Islet of Langerhans (tissue), 1 donor: ENCODE results near the gene PDPK1.
"Not testable (repeated sequence)": the region's sequence is repeated elsewhere in the genome, so short reads cannot be mapped to it uniquely, and the experiment has no call there.

Experiments
- FAIRE-seq: peaks from one replicate; lab custom pipeline; 2011; peaks lifted over from hg19 to GRCh38; lab: Jason Lieb, UNC

The PDPK1 gene

GRCh38 chr16:2614761-2615191 lies 77.0 kb downstream of the PDPK1 start:
- FAIRE-seq = no peak

- not testable (repeated sequence) for FAIRE-seq
Measured at GRCh38 chr16:2618964-2619363, 81.1 kb downstream of the PDPK1 start.

- FAIRE-seq = not testable (repeated sequence)
Measured at GRCh38 chr16:2619628-2620027, 81.8 kb downstream of the PDPK1 start.

- FAIRE-seq = not testable (repeated sequence)
Measured at GRCh38 chr16:2620870-2621269, 83.0 kb downstream of the PDPK1 start.

- not testable (repeated sequence) for FAIRE-seq
Measured at GRCh38 chr16:2621395-2621794, 83.6 kb downstream of the PDPK1 start.

GRCh38 chr16:2627075-2627474 lies 89.3 kb downstream of the PDPK1 start:
- FAIRE-seq = not testable (repeated sequence)

- FAIRE-seq = peak; percentile 91
Measured at GRCh38 chr16:2631203-2631602, 93.4 kb downstream of the PDPK1 start.

GRCh38 chr16:2632291-2632690 lies 94.5 kb downstream of the PDPK1 start:
- FAIRE-seq = not testable (repeated sequence)

- FAIRE-seq = not testable (repeated sequence)
Measured at GRCh38 chr16:2639071-2639721, 101.4 kb downstream of the PDPK1 start.

GRCh38 chr16:2639722-2640072 lies 101.9 kb downstream of the PDPK1 start:
- FAIRE-seq = not testable (repeated sequence)

GRCh38 chr16:2642561-2642960 lies 104.7 kb downstream of the PDPK1 start:
- FAIRE-seq = not testable (repeated sequence)

- not testable (repeated sequence) for FAIRE-seq
Measured at GRCh38 chr16:2644754-2645453, 107.1 kb downstream of the PDPK1 start.

GRCh38 chr16:2651268-2651871 lies 113.5 kb downstream of the PDPK1 start:
- FAIRE-seq = not testable (repeated sequence)
